Right forelimb (tissue), 1 donor: ENCODE data around the gene GUCA2A.

ENCODE experiments used
- DNase-seq: peaks from one replicate; pipeline ENCODE4 v3.0.0-alpha.2; 2018

The GUCA2A gene

GRCh38 chr1:42152907-42153600, 11.5 kb downstream of the GUCA2A start, which contains the start of gene GUCA2B:
GUCA2B (plus strand) TSS chr1:42153410; CDS start chr1:42153451, 41 bp downstream.
- no peak for DNase-seq

- no peak for DNase-seq
Measured at GRCh38 chr1:42152119-42152518, 12.4 kb downstream of the GUCA2A start.

- no peak for DNase-seq
Measured at GRCh38 chr1:42150651-42151050, 13.9 kb downstream of the GUCA2A start.

GRCh38 chr1:42148166-42148565, 16.4 kb downstream of the GUCA2A start:
- no peak for DNase-seq

- peak; percentile 65 for DNase-seq
Measured at GRCh38 chr1:42146626-42147320, 17.8 kb downstream of the GUCA2A start.

- no peak for DNase-seq
Measured at GRCh38 chr1:42145764-42146625, 18.6 kb downstream of the GUCA2A start.

GRCh38 chr1:42145389-42145716, 19.2 kb downstream of the GUCA2A start:
- no peak for DNase-seq

GRCh38 chr1:42144711-42145388, 19.7 kb downstream of the GUCA2A start:
- no peak for DNase-seq

- no peak for DNase-seq
Measured at GRCh38 chr1:42143896-42144710, 20.4 kb downstream of the GUCA2A start.

- no peak for DNase-seq
Measured at GRCh38 chr1:42142894-42143675, 21.5 kb downstream of the GUCA2A start.

GRCh38 chr1:42141978-42142377, 22.6 kb downstream of the GUCA2A start:
- no peak for DNase-seq

GRCh38 chr1:42140191-42140590, 24.4 kb downstream of the GUCA2A start:
- DNase-seq = no peak

- no peak for DNase-seq
Measured at GRCh38 chr1:42139444-42139843, 25.1 kb downstream of the GUCA2A start.

GRCh38 chr1:42138586-42138985, 26.0 kb downstream of the GUCA2A start:
- DNase-seq = no peak

- no peak for DNase-seq
Measured at GRCh38 chr1:42137766-42138165, 26.8 kb downstream of the GUCA2A start.

- DNase-seq = no peak
Measured at GRCh38 chr1:42136466-42136865, 28.1 kb downstream of the GUCA2A start.

GRCh38 chr1:42135426-42135825, 29.1 kb downstream of the GUCA2A start:
- DNase-seq = no peak

GRCh38 chr1:42133809-42134526, 30.6 kb downstream of the GUCA2A start:
- no peak for DNase-seq

- DNase-seq = no peak
Measured at GRCh38 chr1:42133390-42133789, 31.2 kb downstream of the GUCA2A start.

GRCh38 chr1:42130061-42130660, 34.4 kb downstream of the GUCA2A start:
- DNase-seq = no peak
